Activated CD4-positive, alpha-beta memory T cell treated with anti-CD3 and anti-CD28 coated beads for 36 hours (primary cell): Measurements from ENCODE around the gene PCBD1. TPM values are rescaled to one million over a fixed set of nuclear protein-coding genes. Genes with fewer than 3 reads are reported as not detected.
A peak's percentile ranks its signal among the peaks of the same experiment; 100 is the strongest.
"Not testable (repeated sequence)": the region's sequence is repeated elsewhere in the genome, so short reads cannot be mapped to it uniquely, and the experiment has no call there.

Source experiments
- CTCF ChIA-PET: fragments of 350-600 bp; sonication (Branson Sonifier 250); formaldehyde crosslinking; loops from one replicate; lab custom pipeline; 2021; ENCODE audit warnings: antibody characterized with exemption, inconsistent platforms; lab: Charles Lee
- POLR2A ChIA-PET: fragments of 350-600 bp; sonication (Branson Sonifier 250); formaldehyde crosslinking; loops from one replicate; lab custom pipeline; 2021; ENCODE audit warnings: antibody characterized with exemption; lab: Charles Lee
- DNase-seq: peaks from one replicate; pipeline ENCODE4 v3.0.0-alpha.2; 2020
- H3K27ac Mint-ChIP-seq: one replicate; pipeline ENCODE4 v1.8.0; 2021; ENCODE audit warnings: mixed read lengths
- H3K27me3 Mint-ChIP-seq: one replicate; pipeline ENCODE4 v1.8.0; 2021; ENCODE audit warnings: mixed read lengths
- H3K36me3 Mint-ChIP-seq: one replicate; pipeline ENCODE4 v1.8.0; 2021; ENCODE audit warnings: mixed read lengths
- H3K4me1 Mint-ChIP-seq: one replicate; pipeline ENCODE4 v1.8.0; 2021; ENCODE audit warnings: low read depth, mixed read lengths
- H3K4me3 Mint-ChIP-seq: one replicate; pipeline ENCODE4 v1.8.0; 2021; ENCODE audit warnings: mild to moderate bottlenecking, mixed read lengths
- H3K9me3 Mint-ChIP-seq: one replicate; pipeline ENCODE4 v1.8.0; 2021; ENCODE audit warnings: mixed read lengths
- intact Hi-C: fragments of 100-400 bp; cut with micrococcal nuclease; formaldehyde crosslinking; loops from one replicate; pipeline ENCODE4 v1.15.1; 2023
- total RNA-seq, 2 experiments: library from RNA; stranded (reverse); gene quantifications; one replicate each; pipeline ENCODE4 v1.2.3, GENCODE V29; 2021

Gene PCBD1
- total RNA-seq, 2 experiments from 2014 or later = 53.4 to 56.7 TPM

GRCh38 chr10:70927189-70927943 lies 39.0 kb upstream of the PCBD1 start:
- ChIA-PET POLR2A (no interaction called here), CTCF (interaction anchor here (0.7 to 3.7 kb wide), 6 partner anchors 13 to 357 kb away, joined by 3 to 21 read pairs (median 4); no protein-coding TSS in a partner anchor)
- no peak for DNase-seq
- Mint-ChIP-seq H3K27me3 (peaks cover 2% of the 10 kb centered on the region), H3K4me1 (peaks cover 6% of the 10 kb centered on the region), H3K9me3 (no peaks in the 10 kb centered on the region), H3K27ac (no peak overlapping the region), H3K4me3 (no peak overlapping the region), H3K36me3 (no peaks in the 10 kb centered on the region)
- intact Hi-C loops = no loop called here

- no peak for DNase-seq
- intact Hi-C loops = no loop called here
- Mint-ChIP-seq H3K4me1 (peaks cover 6% of the 10 kb centered on the region), H3K27me3 (peaks cover 2% of the 10 kb centered on the region), H3K36me3 (no peaks in the 10 kb centered on the region), H3K9me3 (no peaks in the 10 kb centered on the region), H3K27ac (no peak overlapping the region), H3K4me3 (no peak overlapping the region)
- ChIA-PET POLR2A (no interaction called here), CTCF (interaction anchor here (0.7 to 3.7 kb wide), 10 partner anchors 14 to 358 kb away, joined by 3 to 21 read pairs (median 4); no protein-coding TSS in a partner anchor)
These were observed 38.0 kb upstream of the PCBD1 start for GRCh38 chr10:70926226-70927000.

DNA sequence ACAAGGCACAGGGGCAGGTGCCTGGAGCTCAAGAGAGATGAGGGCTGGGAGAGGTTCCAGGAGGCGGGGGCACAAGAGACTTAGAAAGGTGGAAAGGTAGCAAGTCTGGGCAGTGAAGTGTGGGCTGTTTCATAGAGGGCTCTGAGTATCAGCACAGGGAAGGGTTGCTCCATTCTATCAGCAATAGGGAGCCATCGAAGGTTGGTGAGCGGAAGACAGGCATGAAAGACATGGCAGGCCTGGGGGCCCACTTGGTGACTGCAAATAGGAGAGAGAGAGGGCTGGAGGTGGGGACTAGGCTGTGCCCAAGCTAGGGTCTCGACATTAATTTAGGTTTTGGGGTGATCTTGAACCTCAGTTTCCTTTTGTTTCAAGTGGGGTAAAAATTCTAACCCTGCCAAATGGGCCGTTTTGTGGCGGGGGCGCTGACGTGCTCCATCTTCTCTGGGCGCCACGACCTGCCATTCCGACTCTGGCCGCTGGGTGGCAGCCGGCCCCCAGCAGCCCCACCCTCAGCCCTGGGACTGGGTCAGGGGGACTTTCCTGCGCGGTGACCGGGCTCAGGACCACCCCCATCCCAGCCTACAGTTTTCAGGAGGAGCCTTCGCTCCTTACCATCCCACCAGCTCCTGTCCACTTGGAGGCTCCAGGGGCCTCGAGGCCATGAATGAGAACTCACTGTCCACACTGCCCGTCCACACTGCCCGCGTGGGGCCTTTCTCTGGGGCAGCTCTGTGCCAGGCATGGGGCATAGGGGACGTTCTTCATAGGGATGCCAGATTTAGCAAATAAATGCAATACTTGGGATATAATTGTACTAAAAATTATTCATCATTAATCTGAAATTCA lies 37.2 kb upstream of the PCBD1 start:
- Mint-ChIP-seq H3K9me3 (no peaks in the 10 kb centered on the region), H3K27me3 (peaks cover 5% of the 10 kb centered on the region), H3K4me3 (no peak overlapping the region), H3K36me3 (no peaks in the 10 kb centered on the region), H3K4me1 (peaks cover 6% of the 10 kb centered on the region), H3K27ac (no peak overlapping the region)
- ChIA-PET CTCF (interaction anchor here (0.7 to 3.7 kb wide), 20 partner anchors 9 to 376 kb away, joined by 3 to 21 read pairs (median 4); partner anchors contain the start of gene UNC5B), POLR2A (no interaction called here)
- intact Hi-C loops = loop anchor here (1.0 to 2.0 kb wide), 2 partner anchors 284 to 359 kb away; no protein-coding TSS in a partner anchor
- peak; percentile 65 for DNase-seq

- Mint-ChIP-seq H3K27ac (no peak overlapping the region), H3K4me3 (no peak overlapping the region), H3K9me3 (no peaks in the 10 kb centered on the region), H3K27me3 (peaks cover 5% of the 10 kb centered on the region), H3K36me3 (no peaks in the 10 kb centered on the region), H3K4me1 (peaks cover 6% of the 10 kb centered on the region)
- no peak for DNase-seq
- intact Hi-C loops = loop anchor here (2.0 kb wide), 1 partner anchor 361 kb away; no protein-coding TSS in a partner anchor
- CTCF ChIA-PET = interaction anchor here (1.5 to 3.7 kb wide), 4 partner anchors 11 to 361 kb away, joined by 5 to 21 read pairs (median 9); no protein-coding TSS in a partner anchor
- POLR2A ChIA-PET = no interaction called here
These were observed 35.3 kb upstream of the PCBD1 start for GRCh38 chr10:70923696-70924095.

- POLR2A ChIA-PET = no interaction called here
- Mint-ChIP-seq H3K9me3 (no peaks in the 10 kb centered on the region), H3K4me1 (peaks cover 6% of the 10 kb centered on the region), H3K27ac (no peak overlapping the region), H3K36me3 (no peaks in the 10 kb centered on the region), H3K4me3 (no peak overlapping the region), H3K27me3 (peaks cover 8% of the 10 kb centered on the region)
- no peak for DNase-seq
- CTCF ChIA-PET = interaction anchor here (0.8 kb wide), 1 partner anchor 13 kb away, joined by 3 read pairs; no protein-coding TSS in a partner anchor
- intact Hi-C loops = no loop called here
These were observed 32.9 kb upstream of the PCBD1 start for GRCh38 chr10:70921285-70921684.

GRCh38 chr10:70920519-70920918 lies 32.2 kb upstream of the PCBD1 start:
- H3K27me3 Mint-ChIP-seq = peaks cover 11% of the 10 kb centered on the region
- no peaks in the 10 kb centered on the region for H3K9me3 Mint-ChIP-seq
- DNase-seq = no peak
- intact Hi-C loops = no loop called here
- POLR2A ChIA-PET = no interaction called here
- CTCF ChIA-PET = interaction anchor here (0.8 kb wide), 1 partner anchor 14 kb away, joined by 3 read pairs; no protein-coding TSS in a partner anchor
- no peak overlapping the region for H3K27ac Mint-ChIP-seq
- peaks cover 5% of the 10 kb centered on the region for H3K4me1 Mint-ChIP-seq
- no peak overlapping the region for H3K4me3 Mint-ChIP-seq
- H3K36me3 Mint-ChIP-seq = no peaks in the 10 kb centered on the region

GRCh38 chr10:70919906-70920305 lies 31.5 kb upstream of the PCBD1 start:
- DNase-seq, H3K27ac Mint-ChIP-seq, H3K36me3 Mint-ChIP-seq, H3K4me3 Mint-ChIP-seq, CTCF ChIA-PET, H3K4me1 Mint-ChIP-seq, H3K9me3 Mint-ChIP-seq, POLR2A ChIA-PET, intact Hi-C loops: not testable (repeated sequence)
- H3K27me3 Mint-ChIP-seq = peaks cover 11% of the 10 kb centered on the region

GRCh38 chr10:70918851-70919530 lies 30.6 kb upstream of the PCBD1 start:
- POLR2A ChIA-PET = no interaction called here
- no peak for DNase-seq
- CTCF ChIA-PET = no interaction called here

DNA sequence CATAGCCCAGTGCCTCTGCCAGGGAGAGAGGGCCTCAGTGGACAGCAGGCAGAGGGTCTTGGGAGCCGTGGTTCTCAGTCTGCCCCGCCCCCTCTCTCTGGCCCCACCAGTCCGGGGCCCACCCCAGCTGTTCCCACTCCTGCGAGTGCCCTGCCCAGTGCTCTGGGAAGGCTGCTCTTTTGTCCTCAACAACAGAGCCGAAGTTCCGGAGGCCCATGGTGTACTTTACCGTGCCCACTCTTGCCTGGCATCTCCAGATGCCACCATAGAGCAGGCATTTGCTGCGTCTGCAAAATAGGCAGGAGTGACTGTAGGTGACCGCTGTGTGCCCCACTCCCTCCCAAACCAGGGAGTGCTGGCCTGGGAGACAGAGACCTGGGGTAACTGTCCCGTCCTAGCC lies 29.3 kb upstream of the PCBD1 start:
- no peak overlapping the region for H3K4me3 Mint-ChIP-seq
- no peaks in the 10 kb centered on the region for H3K9me3 Mint-ChIP-seq
- POLR2A ChIA-PET = no interaction called here
- CTCF ChIA-PET = no interaction called here
- intact Hi-C loops = no loop called here
- H3K27ac Mint-ChIP-seq = no peak overlapping the region
- H3K36me3 Mint-ChIP-seq = no peaks in the 10 kb centered on the region
- no peak for DNase-seq
- no peaks in the 10 kb centered on the region for H3K4me1 Mint-ChIP-seq
- H3K27me3 Mint-ChIP-seq = peaks cover 9% of the 10 kb centered on the region

More at GRCh38 chr10:70918851-70919530, 30.6 kb upstream of the PCBD1 start:
- Mint-ChIP-seq H3K36me3 (no peaks in the 10 kb centered on the region), H3K27me3 (peaks cover 11% of the 10 kb centered on the region), H3K4me3 (no peak overlapping the region), H3K27ac (no peak overlapping the region), H3K9me3 (no peaks in the 10 kb centered on the region), H3K4me1 (no peaks in the 10 kb centered on the region)
- intact Hi-C loops = no loop called here

DNA sequence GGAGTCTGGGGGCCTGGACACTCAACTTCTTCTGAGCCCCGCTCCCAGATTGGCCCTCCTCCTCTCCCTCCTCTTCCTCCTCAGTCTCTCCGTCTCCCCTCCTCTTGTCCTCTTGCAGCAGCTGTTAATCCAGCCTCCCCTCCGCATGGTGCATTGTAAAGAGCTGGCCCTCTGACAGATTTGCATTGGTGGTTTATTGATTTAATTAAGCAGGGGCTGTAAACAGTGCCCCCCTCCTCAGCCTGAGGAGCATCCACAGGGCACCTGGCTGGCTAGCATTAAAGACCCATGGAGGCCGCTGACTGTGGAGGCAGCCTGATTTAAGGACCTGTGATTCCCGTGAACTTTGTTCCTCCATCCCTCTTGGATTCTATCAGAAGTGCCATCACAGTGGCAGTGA lies 28.9 kb upstream of the PCBD1 start:
- DNase-seq = no peak
- Mint-ChIP-seq H3K27me3 (peaks cover 9% of the 10 kb centered on the region), H3K36me3 (no peaks in the 10 kb centered on the region), H3K27ac (no peak overlapping the region), H3K4me1 (no peaks in the 10 kb centered on the region), H3K9me3 (peaks cover under 1% of the 10 kb centered on the region), H3K4me3 (no peak overlapping the region)
- CTCF ChIA-PET = no interaction called here
- POLR2A ChIA-PET = no interaction called here
- intact Hi-C loops = no loop called here

DNA sequence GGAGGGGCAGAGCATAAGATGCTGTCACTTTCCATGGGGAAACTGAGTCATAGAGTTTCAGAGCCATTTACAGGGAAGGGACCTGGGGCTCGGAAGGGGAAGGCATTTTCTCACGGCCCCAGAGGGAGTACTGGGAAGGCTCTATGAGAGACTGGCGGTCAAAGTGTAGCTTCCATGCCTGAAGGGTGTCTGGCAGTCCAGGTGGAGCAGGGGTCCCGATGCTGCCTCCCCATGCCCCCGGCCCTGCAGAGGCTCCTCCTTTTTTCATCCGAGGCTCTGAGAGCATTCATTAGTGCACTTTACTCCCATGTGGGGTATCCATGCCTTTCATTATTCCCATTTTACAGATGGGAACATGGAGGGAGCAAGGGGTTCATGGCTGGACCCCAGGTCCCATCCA lies 27.9 kb upstream of the PCBD1 start:
- Mint-ChIP-seq H3K27me3 (peaks cover 9% of the 10 kb centered on the region), H3K4me3 (no peak overlapping the region), H3K9me3 (peaks cover 3% of the 10 kb centered on the region), H3K36me3 (no peaks in the 10 kb centered on the region), H3K27ac (no peak overlapping the region), H3K4me1 (no peaks in the 10 kb centered on the region)
- POLR2A ChIA-PET = no interaction called here
- CTCF ChIA-PET = no interaction called here
- DNase-seq = no peak
- intact Hi-C loops = no loop called here
